A549 (cell line): ENCODE results near the gene RER1.

Experiments
- EP300 ChIP-seq, 2 experiments: fragments of >200 bp; sonication (Bioruptor Twin); formaldehyde crosslinking; IDR thresholded peaks; 2 replicates in 1 of 2; 3 replicates in 1 of 2; pipeline ENCODE4 v1.6.1; 2016 to 2017
- RAD21 ChIP-seq, 2 experiments: fragments of >200 bp in 1 of 2; sonication (Bioruptor Twin) in 1 of 2; formaldehyde crosslinking in 1 of 2; IDR thresholded peaks in 1 of 2; conservative IDR thresholded peaks in 1 of 2; 2 replicates in 1 of 2; 3 replicates in 1 of 2; pipeline ENCODE4 v1.6.1; 2012 to 2018; ENCODE audit warnings: inconsistent platforms in 1 of 2
- TF ChIP-seq, protein P1 (sequence below): fragments of >200 bp; sonication (Bioruptor Twin); formaldehyde crosslinking; IDR thresholded peaks from 3 replicates; pipeline ENCODE4 v1.5.1; 2016

DNA sequence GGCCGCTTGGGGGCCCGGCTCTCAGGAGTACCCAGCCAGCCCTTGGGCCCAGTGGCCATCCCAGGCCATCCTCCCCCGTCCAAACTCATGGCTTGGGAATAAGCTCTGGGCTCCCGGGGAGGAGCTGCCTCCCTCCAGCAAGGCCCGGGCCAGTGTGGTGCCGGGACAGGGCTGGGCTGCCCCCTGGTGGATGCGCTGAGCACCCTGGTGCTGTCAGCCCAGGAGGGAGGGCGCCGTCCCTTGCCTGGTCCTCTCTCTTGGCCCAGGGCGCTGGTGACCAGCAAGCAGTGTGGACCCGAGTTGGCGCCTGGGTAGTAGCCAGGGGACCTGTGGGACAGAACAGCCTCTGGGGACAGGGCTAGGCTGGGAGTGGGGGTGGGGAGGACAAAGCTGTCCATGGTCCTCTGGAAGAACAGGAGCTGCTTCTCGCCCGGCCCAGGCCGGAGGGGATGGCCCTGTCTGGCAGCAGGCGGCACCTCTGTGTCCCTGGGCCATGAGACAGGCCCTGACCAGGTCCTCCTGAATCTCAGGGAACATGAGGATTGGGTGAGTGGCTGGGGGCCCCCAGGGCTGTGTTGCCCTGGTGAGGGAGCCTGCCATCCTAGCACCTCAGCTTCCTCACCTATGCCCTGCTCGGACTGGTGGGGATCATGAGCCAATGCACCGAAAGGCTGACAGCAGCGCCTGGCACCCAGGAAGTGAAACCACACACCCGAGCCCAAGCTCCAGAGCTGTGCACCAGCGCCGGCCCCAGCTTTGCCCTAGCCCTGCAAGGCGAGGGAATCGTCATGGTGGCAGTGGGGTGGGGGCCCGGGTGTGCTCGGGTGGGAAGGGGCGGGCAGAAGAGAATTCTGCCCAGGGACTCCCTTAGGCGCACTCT, 9.7 kb upstream of the RER1 start:
- peak; percentile 76 to 82 for TF ChIP-seq RAD21 (conservative IDR thresholded peaks at IDR 0.05 in 1 of 2, IDR thresholded peaks at IDR 0.05 in 1 of 2)
- no peak for TF ChIP-seq EP300 (IDR thresholded peaks at IDR 0.05)
- TF ChIP-seq, protein P1, sequence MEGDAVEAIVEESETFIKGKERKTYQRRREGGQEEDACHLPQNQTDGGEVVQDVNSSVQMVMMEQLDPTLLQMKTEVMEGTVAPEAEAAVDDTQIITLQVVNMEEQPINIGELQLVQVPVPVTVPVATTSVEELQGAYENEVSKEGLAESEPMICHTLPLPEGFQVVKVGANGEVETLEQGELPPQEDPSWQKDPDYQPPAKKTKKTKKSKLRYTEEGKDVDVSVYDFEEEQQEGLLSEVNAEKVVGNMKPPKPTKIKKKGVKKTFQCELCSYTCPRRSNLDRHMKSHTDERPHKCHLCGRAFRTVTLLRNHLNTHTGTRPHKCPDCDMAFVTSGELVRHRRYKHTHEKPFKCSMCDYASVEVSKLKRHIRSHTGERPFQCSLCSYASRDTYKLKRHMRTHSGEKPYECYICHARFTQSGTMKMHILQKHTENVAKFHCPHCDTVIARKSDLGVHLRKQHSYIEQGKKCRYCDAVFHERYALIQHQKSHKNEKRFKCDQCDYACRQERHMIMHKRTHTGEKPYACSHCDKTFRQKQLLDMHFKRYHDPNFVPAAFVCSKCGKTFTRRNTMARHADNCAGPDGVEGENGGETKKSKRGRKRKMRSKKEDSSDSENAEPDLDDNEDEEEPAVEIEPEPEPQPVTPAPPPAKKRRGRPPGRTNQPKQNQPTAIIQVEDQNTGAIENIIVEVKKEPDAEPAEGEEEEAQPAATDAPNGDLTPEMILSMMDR = peak; percentile 68
